ENCODE data around the gene KATNIP. TPM values are rescaled to one million over a fixed set of nuclear protein-coding genes. Genes with fewer than 3 reads are reported as not detected.

Gene KATNIP
- total and polyA plus RNA-seq, 8 donors = 18.1 to 29.2 (median 21.2) TPM

DNA sequence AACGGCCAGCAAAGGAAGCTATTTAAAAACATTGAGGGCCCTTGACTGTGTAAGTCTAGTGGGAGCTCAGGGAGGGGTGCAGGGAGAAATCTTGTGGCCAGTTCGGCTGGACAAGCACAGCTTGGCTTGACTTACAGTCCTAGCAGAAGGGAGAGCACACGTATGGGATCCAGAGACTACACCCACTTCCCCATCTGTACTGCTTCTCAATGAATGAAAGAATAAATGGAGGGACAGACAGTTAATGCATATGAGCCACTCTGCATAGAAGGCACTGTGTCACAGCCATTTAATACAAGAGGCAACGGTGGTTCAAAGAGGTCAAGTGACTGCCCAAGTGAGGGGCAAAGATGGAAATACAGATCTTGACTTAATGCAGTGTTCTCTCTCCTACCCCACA, 15.7 kb upstream of the KATNIP start:
- ATAC-seq (no peak), DNase-seq (no peak)
- no peak overlapping the region for H3K4me3 ChIP-seq
- H3K27me3 ChIP-seq = no peaks in the 10 kb centered on the region
- intact Hi-C loops (cut with DNase I) = no loop called here
- peaks cover 0 to 97% of the 10 kb centered on the region in 2 donors for H3K36me3 ChIP-seq
- no peaks in the 10 kb centered on the region for H3K4me1 ChIP-seq
- TF ChIP-seq, protein P1, sequence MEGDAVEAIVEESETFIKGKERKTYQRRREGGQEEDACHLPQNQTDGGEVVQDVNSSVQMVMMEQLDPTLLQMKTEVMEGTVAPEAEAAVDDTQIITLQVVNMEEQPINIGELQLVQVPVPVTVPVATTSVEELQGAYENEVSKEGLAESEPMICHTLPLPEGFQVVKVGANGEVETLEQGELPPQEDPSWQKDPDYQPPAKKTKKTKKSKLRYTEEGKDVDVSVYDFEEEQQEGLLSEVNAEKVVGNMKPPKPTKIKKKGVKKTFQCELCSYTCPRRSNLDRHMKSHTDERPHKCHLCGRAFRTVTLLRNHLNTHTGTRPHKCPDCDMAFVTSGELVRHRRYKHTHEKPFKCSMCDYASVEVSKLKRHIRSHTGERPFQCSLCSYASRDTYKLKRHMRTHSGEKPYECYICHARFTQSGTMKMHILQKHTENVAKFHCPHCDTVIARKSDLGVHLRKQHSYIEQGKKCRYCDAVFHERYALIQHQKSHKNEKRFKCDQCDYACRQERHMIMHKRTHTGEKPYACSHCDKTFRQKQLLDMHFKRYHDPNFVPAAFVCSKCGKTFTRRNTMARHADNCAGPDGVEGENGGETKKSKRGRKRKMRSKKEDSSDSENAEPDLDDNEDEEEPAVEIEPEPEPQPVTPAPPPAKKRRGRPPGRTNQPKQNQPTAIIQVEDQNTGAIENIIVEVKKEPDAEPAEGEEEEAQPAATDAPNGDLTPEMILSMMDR (IDR thresholded peaks at IDR 0.05) = no peak
- no peaks in the 10 kb centered on the region for H3K9me3 ChIP-seq
- no peak overlapping the region for H3K27ac ChIP-seq

DNA sequence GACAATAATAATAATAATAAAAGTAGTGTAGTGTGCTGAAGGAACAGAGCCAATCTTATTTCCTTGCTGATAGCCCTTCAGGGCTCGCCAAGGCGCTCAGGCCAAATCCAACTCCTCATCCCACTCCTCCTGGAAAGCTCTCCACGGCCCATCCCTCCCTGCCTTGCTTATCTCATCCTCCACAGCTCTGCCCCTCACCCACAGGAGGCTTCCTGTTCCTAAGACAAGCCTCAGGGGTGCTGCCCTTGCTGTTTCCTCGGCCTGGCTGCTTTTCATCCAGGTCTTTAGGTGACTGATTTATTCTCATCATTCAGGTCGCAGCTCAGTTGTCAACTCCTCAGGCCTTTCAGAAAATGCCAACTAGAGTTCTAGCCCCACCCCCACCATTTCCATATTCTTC, 11.4 kb upstream of the KATNIP start:
- H3K9me3 ChIP-seq = no peaks in the 10 kb centered on the region
- no peak overlapping the region for H3K4me3 ChIP-seq
- DNase-seq (peak in 1 of 4 donors; percentile 37), ATAC-seq (peak; percentile 27)
- H3K36me3 ChIP-seq = peaks cover 0 to 97% of the 10 kb centered on the region in 2 donors
- no peak overlapping the region for H3K27ac ChIP-seq
- no peaks in the 10 kb centered on the region for H3K27me3 ChIP-seq
- TF ChIP-seq, protein P1 (IDR thresholded peaks at IDR 0.05) = no peak
- no peaks in the 10 kb centered on the region for H3K4me1 ChIP-seq
- intact Hi-C loops (cut with DNase I) = no loop called here

DNA sequence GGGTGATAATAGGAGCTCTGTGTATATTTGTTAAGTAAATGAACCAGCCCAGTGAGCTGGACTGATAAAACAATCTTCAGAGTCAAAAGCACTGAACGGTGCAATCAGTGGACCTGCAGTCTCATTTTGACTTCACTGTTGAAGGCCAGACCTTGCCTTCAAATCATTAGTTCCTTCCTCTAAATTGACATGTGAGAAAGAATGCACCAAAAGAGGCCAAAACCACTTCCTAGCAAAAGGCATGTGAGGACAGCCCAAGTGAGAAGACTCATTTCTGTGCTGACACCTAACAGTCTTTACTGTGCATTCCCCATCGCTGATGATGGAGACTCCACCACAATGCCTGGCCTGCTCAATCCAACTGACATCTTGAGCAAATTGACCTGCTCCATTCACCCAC, 10.8 kb upstream of the KATNIP start:
- TF ChIP-seq, protein P1 (IDR thresholded peaks at IDR 0.05) = no peak

DNA sequence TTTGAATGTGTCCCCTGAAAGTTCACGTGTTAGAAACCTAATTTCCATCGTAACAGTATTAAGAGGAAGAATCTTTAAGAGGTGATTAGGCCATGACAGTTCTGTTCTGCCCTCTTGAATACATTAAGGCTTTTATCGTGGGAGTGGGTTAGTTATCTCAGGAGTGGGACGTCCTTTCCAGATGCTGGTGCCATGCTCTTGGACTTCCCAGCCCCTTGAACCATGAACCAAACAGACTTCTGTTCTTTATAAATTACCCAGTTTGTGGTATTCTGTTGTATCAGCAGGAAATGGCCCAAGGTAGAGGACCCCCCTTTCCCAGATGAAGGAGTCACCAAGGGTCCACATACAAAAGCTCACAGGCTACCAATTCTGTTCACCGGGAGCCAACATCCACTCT, 10.3 kb upstream of the KATNIP start:
- Histone ChIP-seq H3K4me1 (no peaks in the 10 kb centered on the region), H3K4me3 (no peak overlapping the region), H3K9me3 (no peaks in the 10 kb centered on the region), H3K36me3 (peaks cover 0 to 97% of the 10 kb centered on the region in 2 donors), H3K27me3 (no peaks in the 10 kb centered on the region), H3K27ac (no peak overlapping the region)
- TF ChIP-seq, protein P1 (IDR thresholded peaks at IDR 0.05) = no peak
- DNase-seq = no peak
- intact Hi-C loops (cut with DNase I) = no loop called here
- ATAC-seq = no peak

More for the DNA sequence above, 10.8 kb upstream of the KATNIP start:
- Histone ChIP-seq H3K27me3 (no peaks in the 10 kb centered on the region), H3K36me3 (peaks cover 0 to 97% of the 10 kb centered on the region in 2 donors), H3K4me1 (no peaks in the 10 kb centered on the region), H3K9me3 (no peaks in the 10 kb centered on the region), H3K27ac (no peak overlapping the region), H3K4me3 (no peak overlapping the region)
- intact Hi-C loops (cut with DNase I) = no loop called here
- no peak for ATAC-seq
- no peak for DNase-seq

DNA sequence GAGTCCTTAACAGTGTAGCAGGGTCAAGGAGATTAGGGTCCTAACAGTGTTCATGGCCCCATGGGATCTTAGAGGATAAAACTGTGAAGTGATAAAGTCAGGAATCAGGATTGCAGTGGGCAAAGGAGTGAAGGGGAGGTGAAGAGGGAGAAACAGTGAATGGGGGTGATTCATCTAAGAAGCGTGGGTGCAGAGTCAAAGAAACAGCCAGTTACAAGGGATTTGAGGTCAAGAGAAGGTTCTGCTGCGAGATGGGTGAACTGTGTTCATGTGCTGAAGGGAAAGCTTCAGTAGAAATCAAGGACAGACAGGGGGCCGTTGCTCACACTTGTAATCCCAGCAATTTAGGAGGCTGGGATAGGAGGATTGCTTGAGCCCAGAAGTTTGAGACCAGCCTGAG, 6.1 kb upstream of the KATNIP start:
- Histone ChIP-seq H3K4me3 (no peak overlapping the region), H3K27ac (no peak overlapping the region), H3K4me1 (peaks cover 7 to 20% of the 10 kb centered on the region in 2 donors), H3K9me3 (no peaks in the 10 kb centered on the region), H3K36me3 (peaks cover 0 to 68% of the 10 kb centered on the region in 2 donors), H3K27me3 (no peaks in the 10 kb centered on the region)
- no peak for DNase-seq
- intact Hi-C loops (cut with DNase I) = no loop called here
- no peak for ATAC-seq
- TF ChIP-seq, protein P1 (IDR thresholded peaks at IDR 0.05) = no peak
